ENCODE results near the gene TBX15. TPM values are rescaled to one million over a fixed set of nuclear protein-coding genes. Genes with fewer than 3 reads are reported as not detected.

TBX15 gene
- total RNA-seq, 4 donors from 2014 or later, result 0.14 to 0.32 TPM; not detected in 2

DNA sequence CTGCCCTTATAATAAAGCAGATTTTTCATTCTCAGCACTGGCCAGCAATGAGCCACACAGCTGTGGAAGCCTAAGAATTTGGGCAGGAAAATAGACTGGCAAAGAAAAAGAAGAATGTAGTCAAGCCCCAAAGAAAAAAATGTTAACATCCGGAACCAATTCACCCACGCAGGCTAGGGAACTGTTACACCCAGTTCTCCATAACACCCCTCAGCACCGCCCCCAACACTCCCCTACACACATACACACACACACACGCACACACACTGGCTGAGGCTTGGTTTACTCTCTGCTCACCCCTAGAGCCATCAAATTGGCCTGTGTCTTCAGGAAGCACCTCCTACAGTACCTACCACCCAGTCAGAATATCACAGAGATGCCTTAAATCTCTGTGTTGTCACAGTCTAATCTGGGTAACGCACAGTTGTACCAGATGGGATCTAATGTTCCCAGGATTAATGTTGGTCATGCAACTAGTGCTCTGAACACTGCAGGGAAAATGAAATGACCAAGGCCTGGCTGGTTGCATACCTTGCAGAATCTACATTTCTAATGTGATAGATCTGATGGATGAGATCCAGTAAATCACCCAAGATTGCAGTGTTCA is 14.5 kb downstream of the TBX15 start:
- Histone ChIP-seq H3K4me3 (no peak overlapping the region), H3K27me3 (peaks cover 74% of the 10 kb centered on the region), H3K36me3 (no peaks in the 10 kb centered on the region), H3K27ac (no peak overlapping the region), H3K9me3 (no peaks in the 10 kb centered on the region), H3K4me1 (no peaks in the 10 kb centered on the region)
- TF ChIP-seq, protein P1, sequence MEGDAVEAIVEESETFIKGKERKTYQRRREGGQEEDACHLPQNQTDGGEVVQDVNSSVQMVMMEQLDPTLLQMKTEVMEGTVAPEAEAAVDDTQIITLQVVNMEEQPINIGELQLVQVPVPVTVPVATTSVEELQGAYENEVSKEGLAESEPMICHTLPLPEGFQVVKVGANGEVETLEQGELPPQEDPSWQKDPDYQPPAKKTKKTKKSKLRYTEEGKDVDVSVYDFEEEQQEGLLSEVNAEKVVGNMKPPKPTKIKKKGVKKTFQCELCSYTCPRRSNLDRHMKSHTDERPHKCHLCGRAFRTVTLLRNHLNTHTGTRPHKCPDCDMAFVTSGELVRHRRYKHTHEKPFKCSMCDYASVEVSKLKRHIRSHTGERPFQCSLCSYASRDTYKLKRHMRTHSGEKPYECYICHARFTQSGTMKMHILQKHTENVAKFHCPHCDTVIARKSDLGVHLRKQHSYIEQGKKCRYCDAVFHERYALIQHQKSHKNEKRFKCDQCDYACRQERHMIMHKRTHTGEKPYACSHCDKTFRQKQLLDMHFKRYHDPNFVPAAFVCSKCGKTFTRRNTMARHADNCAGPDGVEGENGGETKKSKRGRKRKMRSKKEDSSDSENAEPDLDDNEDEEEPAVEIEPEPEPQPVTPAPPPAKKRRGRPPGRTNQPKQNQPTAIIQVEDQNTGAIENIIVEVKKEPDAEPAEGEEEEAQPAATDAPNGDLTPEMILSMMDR (IDR thresholded peaks at IDR 0.05), result no peak
- TF ChIP-seq EP300 (IDR thresholded peaks at IDR 0.05; ENCODE audit: low read depth) (no peak), POLR2A (IDR thresholded peaks at IDR 0.05) (no peak), POLR2AphosphoS5 (IDR thresholded peaks at IDR 0.05) (no peak)
- no peak for DNase-seq
- intact Hi-C loops (cut with DNase I; ENCODE audit: low total_unique reads) (no loop called here), in situ Hi-C loops (cut with MboI; ENCODE audit: low pct_ligation_motif_present in 1 of 4, low pct_unique_long_range_greater_than_20kb in 1 of 4, low sequenced_read_pairs in 3 of 4) (no loop called here)
- WGBS, 2 donors (ENCODE audit: low coverage in 1 of 2), result 50 to 80% methylated on average over 2 to 5 of the region's 5 CpGs

DNA sequence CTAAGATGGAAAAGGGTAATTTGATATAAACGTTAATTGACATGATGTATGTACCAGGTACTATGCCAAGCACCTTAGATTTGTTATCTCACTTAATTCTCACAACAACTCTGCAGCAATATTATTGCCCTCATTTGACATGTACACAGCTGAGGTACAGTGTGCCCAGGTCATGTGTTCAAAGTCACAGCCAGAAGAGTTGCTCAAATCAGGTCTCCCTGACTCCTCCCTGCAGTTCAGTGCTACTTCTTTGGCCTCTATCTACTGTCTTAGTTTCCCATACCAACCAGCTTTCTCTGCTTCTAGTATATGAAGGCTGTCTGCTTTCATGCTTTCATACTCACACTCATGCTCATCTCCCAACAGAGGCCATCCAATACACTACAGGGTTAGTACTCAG is 15.1 kb downstream of the TBX15 start:
- intact Hi-C loops (cut with DNase I; ENCODE audit: low total_unique reads), result no loop called here
- Histone ChIP-seq H3K27me3 (peaks cover 68% of the 10 kb centered on the region), H3K4me3 (no peak overlapping the region), H3K9me3 (no peaks in the 10 kb centered on the region), H3K36me3 (no peaks in the 10 kb centered on the region), H3K27ac (no peak overlapping the region), H3K4me1 (no peaks in the 10 kb centered on the region)
- no peak for DNase-seq
- 75 to 79% methylated on average over 1 of the region's 1 CpG for WGBS, 2 donors (ENCODE audit: low coverage in 1 of 2)
- TF ChIP-seq POLR2A (IDR thresholded peaks at IDR 0.05) (no peak), POLR2AphosphoS5 (IDR thresholded peaks at IDR 0.05) (no peak), EP300 (IDR thresholded peaks at IDR 0.05; ENCODE audit: low read depth) (no peak)
- TF ChIP-seq, protein P1 (IDR thresholded peaks at IDR 0.05), result no peak
- in situ Hi-C loops (cut with MboI; ENCODE audit: low pct_ligation_motif_present in 1 of 4, low pct_unique_long_range_greater_than_20kb in 1 of 4, low sequenced_read_pairs in 3 of 4), result no loop called here

DNA sequence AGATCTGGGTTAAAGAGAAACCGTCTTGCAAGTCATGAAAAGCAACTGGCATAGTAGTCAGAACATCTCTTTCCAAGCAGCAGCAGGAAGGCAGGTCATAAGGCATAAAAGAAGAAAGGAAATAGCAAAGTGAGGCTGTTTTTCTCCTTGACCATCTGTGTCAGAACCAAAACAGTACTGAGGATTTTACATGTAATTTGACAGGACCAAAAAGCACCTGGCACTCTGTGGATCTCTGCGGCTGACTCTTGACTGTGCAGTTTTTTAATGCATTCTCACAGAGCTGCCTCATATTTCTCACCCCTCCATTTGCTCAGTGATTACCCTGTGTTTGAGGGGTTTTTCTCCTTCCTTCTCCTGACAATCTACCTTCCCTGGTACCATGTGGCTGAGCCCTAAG is 17.7 kb downstream of the TBX15 start:
- intact Hi-C loops (cut with DNase I; ENCODE audit: low total_unique reads), result no loop called here
- in situ Hi-C loops (cut with MboI; ENCODE audit: low pct_ligation_motif_present in 1 of 4, low pct_unique_long_range_greater_than_20kb in 1 of 4, low sequenced_read_pairs in 3 of 4), result no loop called here
- WGBS, 2 donors (ENCODE audit: low coverage in 1 of 2), result 67 to 72% methylated on average over 2 of the region's 2 CpGs

DNA sequence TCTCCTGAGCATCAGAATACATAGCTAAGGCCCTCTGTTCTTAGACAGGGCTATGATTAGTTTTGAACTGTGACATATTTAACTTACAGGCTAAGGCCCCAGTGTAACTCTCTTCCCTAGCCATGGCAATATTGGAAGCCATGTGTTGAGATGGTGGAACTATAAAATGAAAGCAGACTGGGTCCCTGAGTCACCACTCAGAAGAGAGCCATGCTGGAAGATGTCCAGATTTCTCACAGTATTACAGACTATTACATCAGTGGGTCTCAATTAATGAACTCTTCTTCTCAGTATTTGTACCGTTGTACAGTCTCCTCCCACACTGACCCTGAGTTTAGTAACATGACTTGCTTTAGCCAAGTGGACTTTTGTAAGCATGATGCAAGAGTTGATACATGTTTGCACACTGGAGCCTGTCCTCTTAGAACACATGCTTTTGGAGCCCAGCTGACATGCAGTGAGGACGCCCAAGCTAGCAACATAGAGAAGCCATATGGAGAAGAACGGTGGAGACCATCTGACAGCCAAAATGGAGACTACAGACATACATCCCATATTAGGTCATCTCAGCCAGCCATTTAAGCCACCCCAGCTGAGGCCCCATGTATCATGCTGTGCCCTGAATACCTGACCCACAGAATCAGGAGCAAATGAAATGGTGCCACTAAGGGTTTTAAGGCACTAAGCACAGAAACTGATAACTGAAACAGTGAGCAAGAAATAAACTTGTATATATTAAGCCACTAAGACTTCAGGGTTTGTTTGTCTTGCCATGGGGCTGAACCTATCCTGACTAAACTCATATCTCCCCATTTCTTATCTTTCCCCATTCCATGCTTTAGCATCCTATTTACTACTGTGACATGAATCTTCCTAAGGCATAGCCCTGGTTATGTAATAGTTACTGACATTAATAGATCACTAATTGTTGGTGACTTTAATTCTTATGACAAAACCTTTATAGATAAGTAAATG is 24.4 kb downstream of the TBX15 start:
- in situ Hi-C loops (cut with MboI; ENCODE audit: low pct_ligation_motif_present in 1 of 4, low pct_unique_long_range_greater_than_20kb in 1 of 4, low sequenced_read_pairs in 3 of 4), result no loop called here
- Histone ChIP-seq H3K9me3 (no peaks in the 10 kb centered on the region), H3K27ac (no peak overlapping the region), H3K4me1 (no peaks in the 10 kb centered on the region), H3K4me3 (no peak overlapping the region), H3K36me3 (no peaks in the 10 kb centered on the region), H3K27me3 (no peaks in the 10 kb centered on the region)
- 50 to 72% methylated on average over 1 to 3 of the region's 3 CpGs for WGBS, 2 donors (ENCODE audit: low coverage in 1 of 2)
- intact Hi-C loops (cut with DNase I; ENCODE audit: low total_unique reads), result no loop called here
- no peak for DNase-seq
- TF ChIP-seq POLR2A (IDR thresholded peaks at IDR 0.05) (no peak), POLR2AphosphoS5 (IDR thresholded peaks at IDR 0.05) (no peak), EP300 (IDR thresholded peaks at IDR 0.05; ENCODE audit: low read depth) (no peak)
- TF ChIP-seq, protein P1 (IDR thresholded peaks at IDR 0.05), result no peak

More for the DNA sequence above, 17.7 kb downstream of the TBX15 start:
- Histone ChIP-seq H3K27me3 (peaks cover 42% of the 10 kb centered on the region), H3K27ac (no peak overlapping the region), H3K4me1 (no peaks in the 10 kb centered on the region), H3K4me3 (no peak overlapping the region), H3K9me3 (no peaks in the 10 kb centered on the region), H3K36me3 (no peaks in the 10 kb centered on the region)
- TF ChIP-seq POLR2A (IDR thresholded peaks at IDR 0.05), result no peak
- TF ChIP-seq EP300 (IDR thresholded peaks at IDR 0.05; ENCODE audit: low read depth), result no peak
- TF ChIP-seq POLR2AphosphoS5 (IDR thresholded peaks at IDR 0.05), result no peak
- TF ChIP-seq, protein P1 (IDR thresholded peaks at IDR 0.05), result no peak
- no peak for DNase-seq
